ENCODE measurements around the gene ARFIP2. TPM values are rescaled to one million over a fixed set of nuclear protein-coding genes. Genes with fewer than 3 reads are reported as not detected.

ARFIP2 gene
- total and polyA plus RNA-seq, 2 donors (not counting 3 experiments of a cell fraction or from before 2014, with no cell fraction given) = 48.4 to 62.9 TPM

- Histone ChIP-seq H3K4me2 (ENCODE audit: insufficient read depth, low read length) (no peak overlapping the region), H3K79me2 (ENCODE audit: control insufficient read depth, insufficient read depth, low read length) (no peaks in the 10 kb centered on the region), H3K36me3 (ENCODE audit: control insufficient read depth in 2 of 2, extremely low read depth in 1 of 2, insufficient read depth in 2 of 2, low read length in 2 of 2) (peaks cover 0 to 2% of the 10 kb centered on the region in 2 experiments), H3K27ac (ENCODE audit: insufficient read depth, low read depth, low read length) (no peak overlapping the region), H3K9me3 (replicated peaks; ENCODE audit: control insufficient read depth, insufficient read depth, low read length) (no peaks in the 10 kb centered on the region), H3K4me3 (replicated peaks in 1 of 3; ENCODE audit: insufficient read depth in 1 of 3, low read depth in 1 of 3, low read length in 3 of 3) (no peak overlapping the region), H3K9ac (replicated peaks; ENCODE audit: extremely low read depth, insufficient read depth, low read length) (no peak overlapping the region), H3K27me3 (ENCODE audit: control insufficient read depth in 2 of 2, insufficient read depth in 2 of 2, low read length in 2 of 2) (no peaks in the 10 kb centered on the region), H3K9me1 (replicated peaks; ENCODE audit: control insufficient read depth, extremely low read depth, insufficient read depth, low read length) (no peaks in the 10 kb centered on the region), H4K20me1 (replicated peaks; ENCODE audit: control insufficient read depth, extremely low read depth, insufficient read depth, low read length) (no peaks in the 10 kb centered on the region), H3K4me1 (ENCODE audit: control insufficient read depth, extremely low read depth, insufficient read depth, low read length) (no peaks in the 10 kb centered on the region), H2AFZ (ENCODE audit: low read depth, low read length) (no peak overlapping the region)
- intact Hi-C loops (cut with micrococcal nuclease) = loop anchor here (1.0 to 2.0 kb wide), 8 partner anchors 46 to 226 kb away; partner anchors contain the start of gene MRPL17
- ChIA-PET CTCF (interaction anchor here (0.6 to 6.7 kb wide), 72 partner anchors 8 to 228 kb away, joined by 3 to 122 read pairs (median 6); partner anchors contain the start of genes APBB1, ARFIP2, DCHS1 and ILK), POLR2A (interaction anchor here (1.1 to 1.6 kb wide), 2 partner anchors 76 to 153 kb away, joined by 3 to 5 read pairs; partner anchors contain the start of gene MRPL17)
- FAIRE-seq (no peak), DNase-seq (ENCODE audit: low read depth, low spot score) (no peak)
- dilution Hi-C loops (cut with MboI; ENCODE audit: extremely low pct_ligation_motif_present, low sequenced_read_pairs) = no loop called here
- TF ChIP-seq JUN (IDR thresholded peaks at IDR 0.05; ENCODE audit: borderline replicate concordance, insufficient read depth, insufficient read length, low read depth) (no peak), CTCF (IDR thresholded peaks at IDR 0.05; ENCODE audit: extremely low read depth in 1 of 2, insufficient read depth in 1 of 2, low read depth in 1 of 2, low read length in 2 of 2) (no peak), POLR2A (IDR thresholded peaks at IDR 0.05; ENCODE audit: low read depth, low read length) (no peak), FOS (IDR thresholded peaks at IDR 0.05; ENCODE audit: borderline replicate concordance, insufficient read depth, low read length) (no peak), MAX (IDR thresholded peaks at IDR 0.05; ENCODE audit: insufficient read depth, insufficient read length) (no peak)
- BruUV-seq (replicated peaks) = no TSS peak
These were observed 49.7 kb upstream of the ARFIP2 start for GRCh38 chr11:6530848-6531247.

- no peak overlapping the region for H3K4me3 ChIP-seq (replicated peaks in 1 of 3; ENCODE audit: insufficient read depth in 1 of 3, low read depth in 1 of 3, low read length in 3 of 3)
- CTCF ChIA-PET = interaction anchor here (1.0 to 6.7 kb wide), 5 partner anchors 64 to 227 kb away, joined by 3 to 101 read pairs (median 49); partner anchors contain the start of gene TPP1
- FAIRE-seq = no peak
These were observed 48.1 kb upstream of the ARFIP2 start for GRCh38 chr11:6529266-6529665.

More at GRCh38 chr11:6529266-6529665, 48.1 kb upstream of the ARFIP2 start:
- no peak for TF ChIP-seq POLR2AphosphoS5 (IDR thresholded peaks at IDR 0.05; ENCODE audit: insufficient read depth, low read depth, low read length)
- TF ChIP-seq FOS (IDR thresholded peaks at IDR 0.05; ENCODE audit: borderline replicate concordance, insufficient read depth, low read length) = no peak
- no peak for TF ChIP-seq MAX (IDR thresholded peaks at IDR 0.05; ENCODE audit: insufficient read depth, insufficient read length)
- TF ChIP-seq EZH2 (IDR thresholded peaks at IDR 0.05; ENCODE audit: borderline replicate concordance, low read depth, low read length, severe bottlenecking) = no peak
- no peak for TF ChIP-seq CTCF (IDR thresholded peaks at IDR 0.05; ENCODE audit: extremely low read depth in 1 of 2, insufficient read depth in 1 of 2, low read depth in 1 of 2, low read length in 2 of 2)
- TF ChIP-seq MYC (IDR thresholded peaks at IDR 0.05; ENCODE audit: low read depth, low read length) = no peak
- H3K9ac ChIP-seq (replicated peaks; ENCODE audit: extremely low read depth, insufficient read depth, low read length) = no peak overlapping the region
- no peak overlapping the region for H3K4me2 ChIP-seq (ENCODE audit: insufficient read depth, low read length)
- no peaks in the 10 kb centered on the region for H3K9me3 ChIP-seq (replicated peaks; ENCODE audit: control insufficient read depth, insufficient read depth, low read length)
- POLR2A ChIA-PET = no interaction called here
- H3K27me3 ChIP-seq (ENCODE audit: control insufficient read depth in 2 of 2, insufficient read depth in 2 of 2, low read length in 2 of 2) = no peaks in the 10 kb centered on the region
- no peaks in the 10 kb centered on the region for H3K4me1 ChIP-seq (ENCODE audit: control insufficient read depth, extremely low read depth, insufficient read depth, low read length)
- no peaks in the 10 kb centered on the region for H3K9me1 ChIP-seq (replicated peaks; ENCODE audit: control insufficient read depth, extremely low read depth, insufficient read depth, low read length)
- intact Hi-C loops (cut with micrococcal nuclease) (no loop called here), dilution Hi-C loops (cut with MboI; ENCODE audit: extremely low pct_ligation_motif_present, low sequenced_read_pairs) (no loop called here)
- no peak for DNase-seq (ENCODE audit: low read depth, low spot score)
- H3K27ac ChIP-seq (ENCODE audit: insufficient read depth, low read depth, low read length) = no peak overlapping the region
- H3K36me3 ChIP-seq (ENCODE audit: control insufficient read depth in 2 of 2, extremely low read depth in 1 of 2, insufficient read depth in 2 of 2, low read length in 2 of 2) = peaks cover 0 to 2% of the 10 kb centered on the region in 2 experiments
- no TSS peak for BruUV-seq (replicated peaks)
- H2AFZ ChIP-seq (ENCODE audit: low read depth, low read length) = no peak overlapping the region
- no peaks in the 10 kb centered on the region for H3K79me2 ChIP-seq (ENCODE audit: control insufficient read depth, insufficient read depth, low read length)
- no peaks in the 10 kb centered on the region for H4K20me1 ChIP-seq (replicated peaks; ENCODE audit: control insufficient read depth, extremely low read depth, insufficient read depth, low read length)
